Glutamatergic neuron (in vitro differentiated cells): ENCODE measurements around the gene GRID2IP. TPM values are rescaled to one million over a fixed set of nuclear protein-coding genes. Genes with fewer than 3 reads are reported as not detected.
A peak's percentile ranks its signal among the peaks of the same experiment; 100 is the strongest.

Experiments used
- DNase-seq: peaks from one replicate; pipeline ENCODE4 v3.0.0; 2022
- H3K27ac Mint-ChIP-seq: one replicate; pipeline ENCODE4 v1.8.0; 2020; ENCODE audit warnings: mild to moderate bottlenecking, mixed read lengths, inconsistent platforms; ENCODE audit not compliant: unreplicated experiment
- H3K27me3 Mint-ChIP-seq: one replicate; pipeline ENCODE4 v1.8.0; 2020; ENCODE audit warnings: mild to moderate bottlenecking, moderate library complexity, mixed read lengths, inconsistent platforms; ENCODE audit not compliant: unreplicated experiment
- H3K36me3 Mint-ChIP-seq: one replicate; pipeline ENCODE4 v1.8.0; 2020; ENCODE audit warnings: mild to moderate bottlenecking, mixed read lengths, inconsistent platforms; ENCODE audit not compliant: unreplicated experiment
- H3K4me1 Mint-ChIP-seq: one replicate; pipeline ENCODE4 v1.8.0; 2020; ENCODE audit warnings: mild to moderate bottlenecking, low read depth, mixed read lengths, inconsistent platforms; ENCODE audit not compliant: unreplicated experiment
- H3K4me3 Mint-ChIP-seq: one replicate; pipeline ENCODE4 v1.8.0; 2020; ENCODE audit warnings: mild to moderate bottlenecking, mixed read lengths, inconsistent platforms; ENCODE audit not compliant: unreplicated experiment
- H3K9me3 Mint-ChIP-seq: one replicate; pipeline ENCODE4 v1.8.0; 2020; ENCODE audit warnings: mild to moderate bottlenecking, moderate library complexity, mixed read lengths, inconsistent platforms; ENCODE audit not compliant: unreplicated experiment
- CTCF ChIP-seq: fragments of 200-600 bp; sonication (generic); IDR thresholded peaks from one replicate; pipeline ENCODE4 v1.5.0; 2021; ENCODE audit not compliant: partially characterized antibody, unreplicated experiment
- total RNA-seq: library from RNA; stranded (reverse); fragmentation: NEBNext Ultra II Directional; extraction: Animal tissue kit (Norgen Biotek cat#: 25700); gene quantifications from one replicate; pipeline ENCODE4 v1.2.1, GENCODE V29; 2021; ENCODE audit not compliant: unreplicated experiment

The GRID2IP gene
- total RNA-seq, 1 donor from 2014 or later, result 0.66 TPM

DNA sequence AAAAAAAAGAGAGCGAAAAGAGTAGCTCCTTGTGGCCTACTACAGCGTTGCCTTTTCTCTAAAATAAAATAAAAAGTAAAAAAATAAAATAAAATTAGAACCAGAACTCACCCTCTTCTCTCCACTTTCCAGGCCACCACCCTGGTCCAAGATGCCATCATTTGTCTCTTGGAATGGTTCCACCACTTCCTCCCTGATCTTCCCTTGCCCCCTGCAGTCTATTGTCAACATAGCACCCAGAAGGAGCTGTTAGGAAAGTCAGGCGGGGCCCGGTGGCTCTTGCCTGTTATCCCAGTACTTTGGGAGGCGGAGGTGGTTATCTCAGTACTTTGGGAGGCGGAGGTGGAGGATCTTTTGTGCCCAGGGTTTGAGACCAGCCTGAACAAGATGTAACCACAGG lies 7.6 kb upstream of the GRID2IP start:
- H3K4me3 Mint-ChIP-seq, result no peak overlapping the region
- no peaks in the 10 kb centered on the region for H3K9me3 Mint-ChIP-seq
- peaks cover 2% of the 10 kb centered on the region for H3K27me3 Mint-ChIP-seq
- H3K36me3 Mint-ChIP-seq, result no peaks in the 10 kb centered on the region
- TF ChIP-seq CTCF, result peak; percentile 61
- no peak overlapping the region for H3K27ac Mint-ChIP-seq
- peaks cover 4% of the 10 kb centered on the region for H3K4me1 Mint-ChIP-seq
- DNase-seq, result peak; percentile 46

GRCh38 chr7:6556196-6556595 lies 4.9 kb upstream of the GRID2IP start:
- no peak overlapping the region for H3K27ac Mint-ChIP-seq
- H3K36me3 Mint-ChIP-seq, result no peaks in the 10 kb centered on the region
- no peak for DNase-seq
- no peak overlapping the region for H3K4me3 Mint-ChIP-seq
- peaks cover 2% of the 10 kb centered on the region for H3K27me3 Mint-ChIP-seq
- TF ChIP-seq CTCF, result no peak
- peaks cover 4% of the 10 kb centered on the region for H3K4me1 Mint-ChIP-seq
- no peaks in the 10 kb centered on the region for H3K9me3 Mint-ChIP-seq

GRCh38 chr7:6554848-6555247 lies 3.6 kb upstream of the GRID2IP start:
- Mint-ChIP-seq H3K27me3 (peaks cover 2% of the 10 kb centered on the region), H3K27ac (no peak overlapping the region), H3K4me1 (peaks cover 2% of the 10 kb centered on the region), H3K36me3 (no peaks in the 10 kb centered on the region), H3K9me3 (no peaks in the 10 kb centered on the region), H3K4me3 (no peak overlapping the region)
- TF ChIP-seq CTCF, result no peak
- no peak for DNase-seq

DNA sequence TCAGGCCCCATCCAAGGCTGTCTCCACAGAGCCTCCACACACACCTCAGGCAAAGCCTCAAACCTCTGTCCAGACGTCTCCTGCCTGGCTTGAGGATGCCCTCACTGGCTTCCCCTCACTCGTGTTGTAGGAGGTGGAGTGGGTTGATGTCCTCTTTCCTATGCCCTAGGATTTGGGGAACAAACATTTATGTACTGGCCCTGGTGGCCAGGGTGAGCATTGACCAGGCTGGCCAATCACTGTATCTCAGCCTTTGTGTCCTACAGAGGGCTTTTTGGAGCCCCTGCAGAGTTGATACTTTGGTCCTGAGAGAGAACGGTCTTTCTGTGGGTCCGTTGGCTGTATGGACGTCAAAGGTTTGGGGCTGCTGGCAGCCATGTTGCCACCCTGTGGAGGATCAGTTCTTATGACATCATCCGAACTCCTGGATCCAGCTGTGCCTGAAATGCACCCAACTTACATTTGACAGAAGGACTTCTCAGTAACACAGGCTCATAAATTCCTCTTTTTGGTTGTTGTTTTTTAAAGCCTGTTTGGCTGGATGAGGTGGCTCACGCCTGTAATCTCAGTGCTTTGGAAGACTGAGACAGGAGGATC lies 2.3 kb upstream of the GRID2IP start:
- no peak overlapping the region for H3K4me3 Mint-ChIP-seq
- H3K27me3 Mint-ChIP-seq, result peaks cover 2% of the 10 kb centered on the region
- TF ChIP-seq CTCF, result no peak
- H3K9me3 Mint-ChIP-seq, result no peaks in the 10 kb centered on the region
- H3K27ac Mint-ChIP-seq, result no peak overlapping the region
- H3K4me1 Mint-ChIP-seq, result no peaks in the 10 kb centered on the region
- DNase-seq, result no peak
- H3K36me3 Mint-ChIP-seq, result no peaks in the 10 kb centered on the region

DNA sequence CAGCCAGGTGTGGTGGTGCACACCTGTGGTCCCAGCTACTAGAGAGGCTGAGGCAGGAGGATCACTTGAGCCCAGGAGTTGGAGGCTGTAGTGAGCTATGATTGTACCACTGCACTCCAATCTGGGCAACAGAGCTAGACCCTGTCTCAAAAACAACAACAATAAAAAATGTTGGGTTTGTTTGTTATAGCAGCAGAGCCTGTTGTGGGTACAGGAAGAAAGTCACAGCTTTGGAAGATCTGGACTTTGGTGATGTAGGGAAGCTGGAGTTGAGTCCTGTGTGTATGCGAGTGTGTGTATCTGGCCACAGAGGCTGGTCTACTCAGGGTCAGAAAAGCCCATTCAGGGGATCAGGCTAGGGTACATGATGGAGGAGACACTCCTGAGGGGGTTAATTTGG lies 3.9 kb downstream of the GRID2IP start:
- no peak overlapping the region for H3K27ac Mint-ChIP-seq
- no peak overlapping the region for H3K4me3 Mint-ChIP-seq
- H3K27me3 Mint-ChIP-seq, result peaks cover 3% of the 10 kb centered on the region
- H3K36me3 Mint-ChIP-seq, result no peaks in the 10 kb centered on the region
- TF ChIP-seq CTCF, result no peak
- H3K9me3 Mint-ChIP-seq, result peaks cover 1% of the 10 kb centered on the region
- DNase-seq, result no peak
- H3K4me1 Mint-ChIP-seq, result no peaks in the 10 kb centered on the region
